Fibroblast of villous mesenchyme (primary cell): ENCODE results near the gene XDH. TPM values are rescaled to one million over a fixed set of nuclear protein-coding genes. Genes with fewer than 3 reads are reported as not detected.
A peak's percentile ranks its signal among the peaks of the same experiment; 100 is the strongest.

ENCODE experiments used
- DNase-seq: peaks from one replicate; pipeline ENCODE4 v3.0.0-alpha.2; 2010; ENCODE audit warnings: low read depth
- H3K4me3 ChIP-seq: 2 replicates; pipeline ENCODE4 v1.5.1; 2011; ENCODE audit warnings: low read depth, mild to moderate bottlenecking, low read length
- CTCF ChIP-seq: IDR thresholded peaks from 2 replicates; pipeline ENCODE4 v1.5.1; 2012; ENCODE audit warnings: low read depth, mild to moderate bottlenecking, low read length; ENCODE audit not compliant: insufficient read depth
- total RNA-seq: library from RNA; depleted of rRNA; stranded (reverse); fragments of >200 nt; gene quantifications from 2 replicates; pipeline ENCODE4 v1.2.3, GENCODE V29; 2012

The XDH gene
- total RNA-seq, 1 donor = 0.43 TPM

- DNase-seq = peak; percentile 67
- no peak for TF ChIP-seq CTCF
- no peak overlapping the region for H3K4me3 ChIP-seq
Observed at GRCh38 chr2:31287654-31288053, 126.9 kb downstream of the XDH start.

GRCh38 chr2:31286961-31287550, 127.5 kb downstream of the XDH start:
- H3K4me3 ChIP-seq = no peak overlapping the region
- peak; percentile 45 for DNase-seq
- TF ChIP-seq CTCF = no peak

GRCh38 chr2:31286230-31286629, 128.3 kb downstream of the XDH start:
- no peak overlapping the region for H3K4me3 ChIP-seq
- DNase-seq = no peak
- no peak for TF ChIP-seq CTCF

Other genes with a start within 250 kb of the XDH start
- under 0.01 TPM in 2 replicates for gene CAPN14, start 197.2 kb downstream of the XDH start, total RNA-seq
- 48.8 and 59.6 TPM in 2 replicates for gene EHD3, start 180.6 kb downstream of the XDH start, total RNA-seq
- gene SRD5A2, start 166.2 kb upstream of the XDH start, total RNA-seq = under 0.01 TPM in 1 of 2 replicates, not detected in the other